B cell (primary cell): ENCODE results near the gene CAMTA1. TPM values are rescaled to one million over a fixed set of nuclear protein-coding genes. Genes with fewer than 3 reads are reported as not detected.

Source experiments
- ATAC-seq: fragments of 200-7000 bp; cut with Tn5 transposase; one replicate; pipeline ENCODE4 v1.10.0; 2021; ENCODE audit warnings: low read depth, mild to moderate bottlenecking, moderate number of reproducible peaks, moderate library complexity
- CTCF ChIA-PET: fragments of 350-600 bp; sonication (Branson Sonifier 250); formaldehyde crosslinking; loops from one replicate; lab custom pipeline; 2021; ENCODE audit warnings: antibody characterized with exemption, inconsistent platforms; lab: Charles Lee
- POLR2A ChIA-PET: fragments of 350-600 bp; sonication (Branson Sonifier 250); formaldehyde crosslinking; loops from one replicate; lab custom pipeline; 2021; ENCODE audit warnings: antibody characterized with exemption; lab: Charles Lee
- DNase-seq: peaks from one replicate; pipeline ENCODE4 v3.0.0; 2013
- H2AFZ ChIP-seq: 2 replicates; pipeline ENCODE4 v1.6.1; 2012; ENCODE audit warnings: mild to moderate bottlenecking, low read depth, low read length; ENCODE audit not compliant: insufficient read depth, poor library complexity, severe bottlenecking
- H3K27ac ChIP-seq, 2 donors: 1 replicate in 1 of 2; 2 replicates in 1 of 2; pipeline ENCODE4 v1.5.1; 2012 to 2013; ENCODE audit warnings: low read length in 2 of 2, mild to moderate bottlenecking in 2 of 2, moderate library complexity in 1 of 2
- H3K27me3 ChIP-seq, 4 experiments: fragments of 200-600 bp in 1 of 4; sonication (generic) in 1 of 4; replicated peaks in 1 of 4; 1 replicate in 2 of 4; 2 replicates in 2 of 4; pipeline versions ENCODE4 v1.6.1 to v1.7.0; 2013 to 2016; ENCODE audit warnings: low read length in 3 of 4, mild to moderate bottlenecking in 2 of 4, mixed read lengths in 1 of 4, moderate library complexity in 1 of 4; ENCODE audit not compliant: insufficient read depth in 4 of 4, control insufficient read depth in 3 of 4; ENCODE audit errors: control extremely low read depth in 1 of 4
- H3K36me3 ChIP-seq, 2 experiments: replicated peaks in 1 of 2; 1 replicate in 1 of 2; 2 replicates in 1 of 2; pipeline versions ENCODE4 v1.6.1 to v1.7.1; 2013; ENCODE audit warnings: low read length in 1 of 2; ENCODE audit not compliant: insufficient read depth in 2 of 2, control insufficient read depth in 1 of 2; ENCODE audit errors: control extremely low read depth in 1 of 2, extremely low read depth in 1 of 2
- H3K4me1 ChIP-seq, 2 donors: fragments of 200-600 bp in 1 of 2; sonication (generic) in 1 of 2; 1 replicate in 1 of 2; 2 replicates in 1 of 2; pipeline versions ENCODE4 v1.5.1 to v1.6.1; 2013 to 2017; ENCODE audit warnings: low read length in 2 of 2; ENCODE audit not compliant: control insufficient read depth in 2 of 2, insufficient read depth in 2 of 2
- H3K4me2 ChIP-seq: replicated peaks from 2 replicates; pipeline ENCODE3; 2012; ENCODE audit warnings: mild to moderate bottlenecking, low read depth, low read length; ENCODE audit not compliant: poor library complexity, severe bottlenecking
- H3K4me3 ChIP-seq, 5 experiments: fragments of 200-600 bp in 1 of 5; sonication (generic) in 1 of 5; 1 replicate in 3 of 5; 2 replicates in 2 of 5; pipeline versions ENCODE4 v1.5.1 to v1.7.0; 2011 to 2016; ENCODE audit warnings: low read length in 4 of 5, mild to moderate bottlenecking in 4 of 5, low read depth in 2 of 5, control low read depth in 1 of 5, moderate library complexity in 1 of 5; ENCODE audit not compliant: insufficient read depth in 1 of 5; ENCODE audit errors: control extremely low read depth in 1 of 5, extremely low read depth in 1 of 5
- H3K79me2 ChIP-seq: fragments of 200-600 bp; sonication (generic); one replicate; pipeline ENCODE4 v1.6.0; 2016; ENCODE audit warnings: low read length; ENCODE audit not compliant: control insufficient read depth, insufficient read depth
- H3K9ac ChIP-seq: fragments of 200-600 bp; sonication (generic); 2 replicates; pipeline ENCODE4 v1.6.1; 2017; ENCODE audit warnings: mild to moderate bottlenecking, low read length, moderate library complexity
- H3K9me3 ChIP-seq, 3 donors: one replicate each; pipeline versions ENCODE4 v1.6.1 to v1.7.1; 2013; ENCODE audit warnings: low read length in 2 of 3; ENCODE audit not compliant: control insufficient read depth in 2 of 3, insufficient read depth in 1 of 3; ENCODE audit errors: control extremely low read depth in 1 of 3
- H4K20me1 ChIP-seq: 2 replicates; pipeline ENCODE4 v1.6.0; 2012; ENCODE audit warnings: mild to moderate bottlenecking, low read length; ENCODE audit not compliant: insufficient read depth, control insufficient read depth, poor library complexity, severe bottlenecking
- H3K27ac Mint-ChIP-seq: one replicate; pipeline ENCODE4 v1.8.0; 2021; ENCODE audit warnings: mixed read lengths
- H3K27me3 Mint-ChIP-seq: one replicate; pipeline ENCODE4 v1.8.0; 2021; ENCODE audit warnings: mixed read lengths
- H3K4me1 Mint-ChIP-seq: one replicate; pipeline ENCODE4 v1.8.0; 2021; ENCODE audit warnings: mixed read lengths
- H3K4me3 Mint-ChIP-seq: one replicate; pipeline ENCODE4 v1.8.0; 2021; ENCODE audit warnings: mixed read lengths
- H3K9me3 Mint-ChIP-seq: one replicate; pipeline ENCODE4 v1.8.0; 2022; ENCODE audit warnings: mixed read lengths; ENCODE audit not compliant: insufficient read depth
- CTCF ChIP-seq: fragments of 200-600 bp; IDR thresholded peaks from one replicate; pipeline ENCODE4 v1.8.0; 2022; ENCODE audit warnings: antibody characterized with exemption, mild to moderate bottlenecking
- EZH2 ChIP-seq: IDR thresholded peaks from 2 replicates; pipeline ENCODE4 v1.6.1; 2012; ENCODE audit warnings: borderline replicate concordance, low read depth, mild to moderate bottlenecking, moderate library complexity, low read length; ENCODE audit not compliant: insufficient read depth, poor library complexity, severe bottlenecking
- WGBS: methylation state at CpG from one replicate; pipeline ENCODE4 v1.1.5; 2013; ENCODE audit warnings: missing lambda C conversion rate; ENCODE audit not compliant: insufficient coverage; 5-methylcytosine and 5-hydroxymethylcytosine counted together
- intact Hi-C: fragments of 100-400 bp; cut with micrococcal nuclease; formaldehyde crosslinking; loops from one replicate; pipeline ENCODE4 v1.10.0; 2022
- polyA plus RNA-seq: library from polyadenylated mRNA; depleted of rRNA; stranded (reverse); fragments of >200 nt; gene quantifications from 2 replicates; pipeline ENCODE4 v1.2.3, GENCODE V29; 2012
- total RNA-seq, 2 donors: library from RNA; stranded (reverse); fragments of 120-200 nt in 1 of 2; gene quantifications; 1 replicate in 1 of 2; 2 replicates in 1 of 2; pipeline versions ENCODE4 v1.2.3 to v1.2.4, GENCODE V29; 2013 to 2022

CAMTA1 gene
- total and polyA plus RNA-seq, 2 donors (not counting 1 experiment from before 2014, with no cell fraction given) = 42.2 to 45.7 TPM

- no peak for TF ChIP-seq EZH2
- TF ChIP-seq CTCF = no peak
- H3K27me3 Mint-ChIP-seq = peaks cover 7% of the 10 kb centered on the region
- POLR2A ChIA-PET = no interaction called here
These were observed 37.6 kb upstream of the CAMTA1 start for GRCh38 chr1:6747674-6748073.

GRCh38 chr1:6750490-6750889, 34.8 kb upstream of the CAMTA1 start:
- H4K20me1 ChIP-seq = no peaks in the 10 kb centered on the region
- CTCF ChIA-PET = interaction anchor here (0.7 to 1.1 kb wide), 2 partner anchors 31 to 897 kb away, joined by 3 read pairs; no protein-coding TSS in a partner anchor
- Mint-ChIP-seq H3K4me1 (no peaks in the 10 kb centered on the region), H3K27me3 (peaks cover 23% of the 10 kb centered on the region), H3K27ac (no peak overlapping the region), H3K4me3 (no peak overlapping the region), H3K9me3 (no peaks in the 10 kb centered on the region)
- ATAC-seq (no peak), DNase-seq (no peak)
- no peaks in the 10 kb centered on the region for H3K36me3 ChIP-seq
- no peaks in the 10 kb centered on the region for H3K9me3 ChIP-seq
- WGBS = 100% methylated on average over 2 of the region's 4 CpGs
- no peak overlapping the region for H3K4me2 ChIP-seq
- POLR2A ChIA-PET = no interaction called here
- TF ChIP-seq EZH2 (no peak), CTCF (no peak)
- intact Hi-C loops = no loop called here
- no peak overlapping the region for H3K9ac ChIP-seq
- no peaks in the 10 kb centered on the region for H3K79me2 ChIP-seq
- H3K27ac ChIP-seq = no peak overlapping the region
- no peaks in the 10 kb centered on the region for H3K4me1 ChIP-seq
- no peak overlapping the region for H2AFZ ChIP-seq
- no peaks in the 10 kb centered on the region for H3K27me3 ChIP-seq
- H3K4me3 ChIP-seq = no peak overlapping the region

More at GRCh38 chr1:6747674-6748073, 37.6 kb upstream of the CAMTA1 start:
- Mint-ChIP-seq H3K9me3 (no peaks in the 10 kb centered on the region), H3K27ac (no peak overlapping the region), H3K4me3 (no peak overlapping the region), H3K4me1 (peaks cover 12% of the 10 kb centered on the region)
- H3K27me3 ChIP-seq = peaks cover 0 to 3% (median 0%) of the 10 kb centered on the region in 4 experiments
- H4K20me1 ChIP-seq = no peaks in the 10 kb centered on the region
- WGBS = no CpG with 5 or more reads among the region's 2 CpGs
- H3K27ac ChIP-seq = no peak overlapping the region
- H2AFZ ChIP-seq = no peak overlapping the region
- no peak overlapping the region for H3K4me2 ChIP-seq
- H3K9ac ChIP-seq = no peak overlapping the region
- H3K9me3 ChIP-seq = no peaks in the 10 kb centered on the region
- no peaks in the 10 kb centered on the region for H3K36me3 ChIP-seq
- no peak for DNase-seq
- no peak for ATAC-seq
- CTCF ChIA-PET = no interaction called here
- intact Hi-C loops = no loop called here
- no peaks in the 10 kb centered on the region for H3K79me2 ChIP-seq
- H3K4me1 ChIP-seq = peaks cover 5 to 9% of the 10 kb centered on the region in 2 donors
- H3K4me3 ChIP-seq = no peak overlapping the region
